Measurements from ENCODE around the gene TMUB2.

The TMUB2 gene

GRCh38 chr17:44176671-44177501 is 9.9 kb upstream of the TMUB2 start:
- no peaks in the 10 kb centered on the region for H3K27me3 ChIP-seq (ENCODE audit: control insufficient read depth, insufficient read depth, low read length)
- H3K4me1 ChIP-seq = no peaks in the 10 kb centered on the region
- H3K36me3 ChIP-seq (ENCODE audit: control insufficient read depth, insufficient read depth, low read length) = no peaks in the 10 kb centered on the region
- no peaks in the 10 kb centered on the region for H3K9me3 ChIP-seq (ENCODE audit: control insufficient read depth, low read length)
- H3K9ac ChIP-seq = no peak overlapping the region
- no peak overlapping the region for H3K27ac ChIP-seq
- no peak overlapping the region for H3K4me2 ChIP-seq (ENCODE audit: low read length)
- H3K4me3 ChIP-seq (ENCODE audit: low read depth, low read length) = no peak overlapping the region
- no peak overlapping the region for H2AFZ ChIP-seq
- TF ChIP-seq CTCF (IDR thresholded peaks at IDR 0.05) = no peak
- no peaks in the 10 kb centered on the region for H3K79me2 ChIP-seq

- Histone ChIP-seq H3K9ac (no peak overlapping the region), H3K27me3 (ENCODE audit: control insufficient read depth, insufficient read depth, low read length) (no peaks in the 10 kb centered on the region), H3K36me3 (ENCODE audit: control insufficient read depth, insufficient read depth, low read length) (no peaks in the 10 kb centered on the region), H3K27ac (no peak overlapping the region), H3K79me2 (no peaks in the 10 kb centered on the region), H3K9me3 (ENCODE audit: control insufficient read depth, low read length) (no peaks in the 10 kb centered on the region), H2AFZ (no peak overlapping the region), H3K4me2 (ENCODE audit: low read length) (no peak overlapping the region), H3K4me3 (ENCODE audit: low read depth, low read length) (no peak overlapping the region), H3K4me1 (no peaks in the 10 kb centered on the region)
- TF ChIP-seq CTCF (IDR thresholded peaks at IDR 0.05) = no peak
Observed at GRCh38 chr17:44177640-44178039, 9.1 kb upstream of the TMUB2 start.

DNA sequence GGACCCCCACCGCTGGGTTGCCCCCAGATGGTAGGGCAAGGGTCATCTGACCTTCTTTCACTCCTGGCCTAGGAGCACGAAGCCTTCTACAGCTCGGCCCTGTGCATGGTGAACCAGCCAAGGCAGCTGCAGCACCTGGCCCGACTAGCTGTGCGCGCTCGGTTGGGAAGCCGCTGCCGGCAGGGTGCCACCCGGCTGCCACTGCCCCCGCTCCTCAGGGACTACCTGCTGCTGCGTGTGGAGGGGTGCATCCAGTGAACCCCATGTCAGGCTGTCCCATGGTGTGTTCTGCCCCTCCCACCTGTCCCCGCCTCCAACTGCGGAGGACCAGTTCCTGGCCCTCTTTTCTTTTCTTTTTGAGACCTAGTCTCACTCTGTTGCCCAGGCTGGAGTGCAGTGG is 8.6 kb upstream of the TMUB2 start:
- no peak overlapping the region for H3K4me3 ChIP-seq (ENCODE audit: low read depth, low read length)
- no peak overlapping the region for H2AFZ ChIP-seq
- TF ChIP-seq CTCF (IDR thresholded peaks at IDR 0.05) = no peak
- H3K27me3 ChIP-seq (ENCODE audit: control insufficient read depth, insufficient read depth, low read length) = no peaks in the 10 kb centered on the region
- H3K9me3 ChIP-seq (ENCODE audit: control insufficient read depth, low read length) = no peaks in the 10 kb centered on the region
- no peaks in the 10 kb centered on the region for H3K4me1 ChIP-seq
- no peak overlapping the region for H3K4me2 ChIP-seq (ENCODE audit: low read length)
- no peaks in the 10 kb centered on the region for H3K36me3 ChIP-seq (ENCODE audit: control insufficient read depth, insufficient read depth, low read length)
- H3K79me2 ChIP-seq = no peaks in the 10 kb centered on the region
- H3K27ac ChIP-seq = no peak overlapping the region
- no peak overlapping the region for H3K9ac ChIP-seq

- no peak overlapping the region for H3K27ac ChIP-seq
- H3K79me2 ChIP-seq = peaks cover 4% of the 10 kb centered on the region
- H3K4me2 ChIP-seq (ENCODE audit: low read length) = no peak overlapping the region
- no peaks in the 10 kb centered on the region for H3K9me3 ChIP-seq (ENCODE audit: control insufficient read depth, low read length)
- no peaks in the 10 kb centered on the region for H3K36me3 ChIP-seq (ENCODE audit: control insufficient read depth, insufficient read depth, low read length)
- H3K27me3 ChIP-seq (ENCODE audit: control insufficient read depth, insufficient read depth, low read length) = no peaks in the 10 kb centered on the region
- no peak overlapping the region for H3K4me3 ChIP-seq (ENCODE audit: low read depth, low read length)
- TF ChIP-seq CTCF (IDR thresholded peaks at IDR 0.05) = no peak
- H3K4me1 ChIP-seq = peaks cover 12% of the 10 kb centered on the region
- no peak overlapping the region for H3K9ac ChIP-seq
- no peak overlapping the region for H2AFZ ChIP-seq
Observed at GRCh38 chr17:44183024-44183423, 3.7 kb upstream of the TMUB2 start.

Data from parathyroid adenoma (tissue), 2 donors.